ENCODE measurements around the gene HIVEP3. TPM values are rescaled to one million over a fixed set of nuclear protein-coding genes. Genes with fewer than 3 reads are reported as not detected.

The HIVEP3 gene
- polyA plus RNA-seq, 4 donors: 0.67 to 3.8 (median 1.8) TPM

DNA sequence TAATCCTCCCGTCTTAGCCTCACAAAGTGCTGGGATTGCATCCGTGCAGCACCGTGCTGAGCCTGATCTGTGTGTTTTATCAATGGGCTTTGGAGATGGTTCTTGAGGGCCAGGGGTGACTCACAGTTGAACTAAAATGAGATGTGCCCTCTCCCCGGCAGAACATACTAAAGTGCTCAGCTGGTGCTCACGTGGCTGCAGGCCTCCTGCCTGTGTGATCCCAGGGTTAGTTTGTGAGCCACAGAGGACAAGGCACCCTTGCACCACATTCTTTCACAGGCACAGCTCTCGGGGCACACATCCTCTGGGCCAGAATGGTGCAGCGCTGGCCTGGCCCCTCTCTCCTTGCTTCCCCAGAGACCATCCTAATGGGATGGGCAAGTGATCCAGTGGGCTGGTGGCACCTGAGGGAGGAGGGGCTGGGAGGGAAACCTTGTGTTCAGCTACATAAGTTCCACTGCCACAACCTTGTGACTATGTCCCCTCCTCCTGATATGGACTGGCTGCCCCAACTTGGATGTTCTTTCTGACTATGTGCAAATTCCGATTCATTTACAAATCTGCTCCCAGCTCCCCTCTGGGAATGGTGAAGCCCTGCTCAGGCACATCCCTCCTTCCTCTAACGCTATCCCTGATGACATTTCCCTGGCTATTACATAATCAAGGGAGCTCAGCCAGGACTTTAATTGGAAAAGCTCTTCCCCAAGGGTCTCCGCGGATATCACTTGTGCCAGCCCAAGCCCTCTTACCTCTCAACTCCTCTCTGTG, 237.2 kb downstream of the HIVEP3 start:
- Histone ChIP-seq H3K27ac (ENCODE audit: low read depth in 1 of 3, low read length in 2 of 3) (peak overlapping the region in 1 of 3 donors; percentile 11), H3K27me3 (ENCODE audit: control insufficient read depth in 3 of 3, insufficient read depth in 3 of 3, low read length in 3 of 3) (no peaks in the 10 kb centered on the region), H3K9me3 (ENCODE audit: control insufficient read depth in 2 of 2, insufficient read depth in 1 of 2, low read depth in 1 of 2, low read length in 1 of 2) (no peaks in the 10 kb centered on the region), H3K36me3 (ENCODE audit: control insufficient read depth in 3 of 3, insufficient read depth in 2 of 3, low read depth in 1 of 3, low read length in 3 of 3) (no peaks in the 10 kb centered on the region), H3K4me1 (ENCODE audit: control insufficient read depth in 3 of 3, insufficient read depth in 2 of 3, low read depth in 1 of 3, low read length in 2 of 3) (peaks cover 0 to 5% (median 0%) of the 10 kb centered on the region in 3 donors), H3K4me3 (ENCODE audit: low read depth in 1 of 3, low read length in 3 of 3) (no peak overlapping the region)
- WGBS, 3 donors: 68 to 75% (median 71%) methylated on average over 11 of the region's 11 CpGs
- FAIRE-seq (no peak), DNase-seq (no peak)

GRCh38 chr1:41679994-41680393, 238.7 kb downstream of the HIVEP3 start:
- Histone ChIP-seq H3K36me3 (ENCODE audit: control insufficient read depth in 3 of 3, insufficient read depth in 2 of 3, low read depth in 1 of 3, low read length in 3 of 3) (no peaks in the 10 kb centered on the region), H3K4me3 (ENCODE audit: low read depth in 1 of 3, low read length in 3 of 3) (no peak overlapping the region), H3K4me1 (ENCODE audit: control insufficient read depth in 3 of 3, insufficient read depth in 2 of 3, low read depth in 1 of 3, low read length in 2 of 3) (peaks cover 0 to 5% (median 0%) of the 10 kb centered on the region in 3 donors), H3K27me3 (ENCODE audit: control insufficient read depth in 3 of 3, insufficient read depth in 3 of 3, low read length in 3 of 3) (no peaks in the 10 kb centered on the region), H3K9me3 (ENCODE audit: control insufficient read depth in 2 of 2, insufficient read depth in 1 of 2, low read depth in 1 of 2, low read length in 1 of 2) (no peaks in the 10 kb centered on the region), H3K27ac (ENCODE audit: low read depth in 1 of 3, low read length in 2 of 3) (no peak overlapping the region)
- WGBS, 3 donors: 83 to 94% (median 86%) methylated on average over 1 of the region's 1 CpG
- no peak for FAIRE-seq
- DNase-seq: no peak

DNA sequence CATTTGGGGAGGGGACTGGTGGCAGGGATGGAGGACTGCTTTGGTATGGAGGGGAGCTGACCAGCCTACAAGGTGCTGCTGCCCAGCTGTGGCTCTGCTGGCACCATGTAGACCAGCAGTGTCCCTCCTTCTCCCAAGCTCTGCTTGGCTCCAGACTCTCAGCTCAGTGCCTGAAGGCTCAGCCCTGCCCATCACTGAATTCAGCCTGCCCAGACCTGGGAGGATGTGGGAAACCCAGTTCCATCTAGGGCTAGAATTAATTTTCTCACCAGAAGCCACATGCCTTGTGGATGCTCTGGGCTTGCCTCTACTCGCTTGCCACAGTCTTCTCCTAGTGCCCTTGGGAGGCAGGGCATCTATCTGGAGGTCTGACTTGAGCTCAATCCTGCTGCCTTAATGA, 239.2 kb downstream of the HIVEP3 start:
- peaks cover 0 to 5% (median 0%) of the 10 kb centered on the region in 3 donors for H3K4me1 ChIP-seq (ENCODE audit: control insufficient read depth in 3 of 3, insufficient read depth in 2 of 3, low read depth in 1 of 3, low read length in 2 of 3)
- H3K9me3 ChIP-seq (ENCODE audit: control insufficient read depth in 2 of 2, insufficient read depth in 1 of 2, low read depth in 1 of 2, low read length in 1 of 2): no peaks in the 10 kb centered on the region
- H3K36me3 ChIP-seq (ENCODE audit: control insufficient read depth in 3 of 3, insufficient read depth in 2 of 3, low read depth in 1 of 3, low read length in 3 of 3): no peaks in the 10 kb centered on the region
- H3K4me3 ChIP-seq (ENCODE audit: low read depth in 1 of 3, low read length in 3 of 3): no peak overlapping the region
- no peak overlapping the region for H3K27ac ChIP-seq (ENCODE audit: low read depth in 1 of 3, low read length in 2 of 3)
- FAIRE-seq: no peak
- 63 to 79% (median 64%) methylated on average over 1 of the region's 1 CpG for WGBS, 3 donors
- no peak for DNase-seq
- no peaks in the 10 kb centered on the region for H3K27me3 ChIP-seq (ENCODE audit: control insufficient read depth in 3 of 3, insufficient read depth in 3 of 3, low read length in 3 of 3)

- H3K27me3 ChIP-seq (ENCODE audit: control insufficient read depth in 3 of 3, insufficient read depth in 3 of 3, low read length in 3 of 3): no peaks in the 10 kb centered on the region
- H3K4me1 ChIP-seq (ENCODE audit: control insufficient read depth in 3 of 3, insufficient read depth in 2 of 3, low read depth in 1 of 3, low read length in 2 of 3): peaks cover 0 to 5% (median 0%) of the 10 kb centered on the region in 3 donors
- FAIRE-seq: no peak
- no peak overlapping the region for H3K4me3 ChIP-seq (ENCODE audit: low read depth in 1 of 3, low read length in 3 of 3)
- 62 to 79% (median 77%) methylated on average over 13 of the region's 13 CpGs for WGBS, 3 donors
- no peaks in the 10 kb centered on the region for H3K9me3 ChIP-seq (ENCODE audit: control insufficient read depth in 2 of 2, insufficient read depth in 1 of 2, low read depth in 1 of 2, low read length in 1 of 2)
- H3K27ac ChIP-seq (ENCODE audit: low read depth in 1 of 3, low read length in 2 of 3): peak overlapping the region in 1 of 3 donors; percentile 1
- H3K36me3 ChIP-seq (ENCODE audit: control insufficient read depth in 3 of 3, insufficient read depth in 2 of 3, low read depth in 1 of 3, low read length in 3 of 3): no peaks in the 10 kb centered on the region
- no peak for DNase-seq
These were observed 240.4 kb downstream of the HIVEP3 start for GRCh38 chr1:41678111-41678878.

DNA sequence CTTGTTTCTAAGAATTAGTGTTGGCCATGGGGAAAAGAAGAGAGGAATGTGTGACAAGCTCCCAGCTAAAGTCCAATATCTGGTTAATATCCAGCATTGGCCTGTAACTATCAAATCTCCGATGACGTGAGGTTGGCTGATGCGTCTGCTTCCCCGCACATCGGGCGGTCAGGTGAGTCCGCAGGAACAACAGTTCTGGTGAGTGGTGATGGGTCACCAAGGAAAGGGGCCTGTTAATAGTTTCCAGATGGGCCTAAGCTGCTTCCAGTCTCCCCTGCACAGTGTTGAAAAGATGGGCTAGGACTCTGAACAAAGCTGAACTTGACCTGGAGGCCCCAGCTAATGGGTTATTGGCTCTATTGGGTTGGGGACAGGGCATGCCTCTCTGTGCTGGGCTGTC, 241.1 kb downstream of the HIVEP3 start:
- no peak for FAIRE-seq
- no peak overlapping the region for H3K27ac ChIP-seq (ENCODE audit: low read depth in 1 of 3, low read length in 2 of 3)

GRCh38 chr1:41675401-41675800, 243.3 kb downstream of the HIVEP3 start:
- Histone ChIP-seq H3K9me3 (ENCODE audit: control insufficient read depth in 2 of 2, insufficient read depth in 1 of 2, low read depth in 1 of 2, low read length in 1 of 2) (no peaks in the 10 kb centered on the region), H3K4me1 (ENCODE audit: control insufficient read depth in 3 of 3, insufficient read depth in 2 of 3, low read depth in 1 of 3, low read length in 2 of 3) (no peaks in the 10 kb centered on the region), H3K27ac (ENCODE audit: low read depth in 1 of 3, low read length in 2 of 3) (no peak overlapping the region), H3K36me3 (ENCODE audit: control insufficient read depth in 3 of 3, insufficient read depth in 2 of 3, low read depth in 1 of 3, low read length in 3 of 3) (no peaks in the 10 kb centered on the region), H3K4me3 (ENCODE audit: low read depth in 1 of 3, low read length in 3 of 3) (no peak overlapping the region), H3K27me3 (ENCODE audit: control insufficient read depth in 3 of 3, insufficient read depth in 3 of 3, low read length in 3 of 3) (no peaks in the 10 kb centered on the region)
- DNase-seq (no peak), FAIRE-seq (no peak)
- 71 to 94% (median 82%) methylated on average over 1 of the region's 1 CpG for WGBS, 3 donors

More for the DNA sequence above, 241.1 kb downstream of the HIVEP3 start:
- Histone ChIP-seq H3K4me3 (ENCODE audit: low read depth in 1 of 3, low read length in 3 of 3) (no peak overlapping the region), H3K4me1 (ENCODE audit: control insufficient read depth in 3 of 3, insufficient read depth in 2 of 3, low read depth in 1 of 3, low read length in 2 of 3) (peaks cover 0 to 1% (median 0%) of the 10 kb centered on the region in 3 donors), H3K36me3 (ENCODE audit: control insufficient read depth in 3 of 3, insufficient read depth in 2 of 3, low read depth in 1 of 3, low read length in 3 of 3) (no peaks in the 10 kb centered on the region), H3K9me3 (ENCODE audit: control insufficient read depth in 2 of 2, insufficient read depth in 1 of 2, low read depth in 1 of 2, low read length in 1 of 2) (no peaks in the 10 kb centered on the region), H3K27me3 (ENCODE audit: control insufficient read depth in 3 of 3, insufficient read depth in 3 of 3, low read length in 3 of 3) (no peaks in the 10 kb centered on the region)
- DNase-seq: no peak
- 94 to 98% (median 97%) methylated on average over 7 of the region's 7 CpGs for WGBS, 3 donors

DNA sequence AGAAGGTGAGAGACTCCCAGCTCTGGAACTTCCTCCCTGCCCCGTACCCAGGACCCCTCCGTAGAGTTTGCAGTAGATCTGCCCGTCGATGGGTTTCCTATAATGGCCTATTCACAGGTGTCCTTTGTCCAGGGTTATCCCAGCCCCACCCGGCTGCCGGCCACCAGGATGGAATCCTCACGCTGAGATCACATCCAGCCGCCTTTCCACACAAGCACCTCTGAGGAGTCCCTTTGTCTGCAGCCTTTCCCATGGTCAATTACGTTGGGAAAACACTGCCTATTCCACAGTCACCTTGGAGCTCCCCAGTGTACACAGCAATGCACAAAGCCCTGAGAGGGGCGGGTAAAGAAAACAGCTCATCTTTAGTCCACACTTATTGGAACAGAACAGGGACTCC, 244.2 kb downstream of the HIVEP3 start:
- H3K4me3 ChIP-seq (ENCODE audit: low read depth in 1 of 3, low read length in 3 of 3): no peak overlapping the region
- WGBS, 3 donors: 53 to 77% (median 58%) methylated on average over 10 of the region's 10 CpGs
- no peaks in the 10 kb centered on the region for H3K9me3 ChIP-seq (ENCODE audit: control insufficient read depth in 2 of 2, insufficient read depth in 1 of 2, low read depth in 1 of 2, low read length in 1 of 2)
- H3K27ac ChIP-seq (ENCODE audit: low read depth in 1 of 3, low read length in 2 of 3): no peak overlapping the region
- no peaks in the 10 kb centered on the region for H3K36me3 ChIP-seq (ENCODE audit: control insufficient read depth in 3 of 3, insufficient read depth in 2 of 3, low read depth in 1 of 3, low read length in 3 of 3)
- FAIRE-seq (no peak), DNase-seq (no peak)
- H3K4me1 ChIP-seq (ENCODE audit: control insufficient read depth in 3 of 3, insufficient read depth in 2 of 3, low read depth in 1 of 3, low read length in 2 of 3): no peaks in the 10 kb centered on the region
- H3K27me3 ChIP-seq (ENCODE audit: control insufficient read depth in 3 of 3, insufficient read depth in 3 of 3, low read length in 3 of 3): no peaks in the 10 kb centered on the region

GRCh38 chr1:41673806-41674205, 244.9 kb downstream of the HIVEP3 start:
- 35 to 43% (median 38%) methylated on average over 9 of the region's 9 CpGs for WGBS, 3 donors
- DNase-seq (no peak), FAIRE-seq (no peak)
- H3K36me3 ChIP-seq (ENCODE audit: control insufficient read depth in 3 of 3, insufficient read depth in 2 of 3, low read depth in 1 of 3, low read length in 3 of 3): no peaks in the 10 kb centered on the region
- H3K4me1 ChIP-seq (ENCODE audit: control insufficient read depth in 3 of 3, insufficient read depth in 2 of 3, low read depth in 1 of 3, low read length in 2 of 3): no peaks in the 10 kb centered on the region
- H3K4me3 ChIP-seq (ENCODE audit: low read depth in 1 of 3, low read length in 3 of 3): no peak overlapping the region
- H3K9me3 ChIP-seq (ENCODE audit: control insufficient read depth in 2 of 2, insufficient read depth in 1 of 2, low read depth in 1 of 2, low read length in 1 of 2): no peaks in the 10 kb centered on the region
- no peaks in the 10 kb centered on the region for H3K27me3 ChIP-seq (ENCODE audit: control insufficient read depth in 3 of 3, insufficient read depth in 3 of 3, low read length in 3 of 3)
- no peak overlapping the region for H3K27ac ChIP-seq (ENCODE audit: low read depth in 1 of 3, low read length in 2 of 3)

Measured in small intestine (tissue), 7 donors.